Neural cell (in vitro differentiated cells): ENCODE measurements around the gene DAAM2.

Source experiments
- CTCF ChIP-seq: fragments of 450-650 bp; IDR thresholded peaks from 2 replicates; pipeline ENCODE4 v1.5.1; 2014; ENCODE audit warnings: antibody characterized with exemption, mild to moderate bottlenecking, moderate library complexity; ENCODE audit not compliant: poor library complexity, severe bottlenecking
- MXI1 ChIP-seq: fragments of 450-650 bp; conservative IDR thresholded peaks from 2 replicates; pipeline ENCODE4 v1.6.1; 2014; ENCODE audit warnings: antibody characterized with exemption, mild to moderate bottlenecking; ENCODE audit not compliant: poor library complexity, severe bottlenecking
- RAD21 ChIP-seq: fragments of 450-650 bp; conservative IDR thresholded peaks from 2 replicates; pipeline ENCODE4 v1.6.1; 2014; ENCODE audit warnings: antibody characterized with exemption, mild to moderate bottlenecking, moderate library complexity
- REST ChIP-seq: IDR thresholded peaks from 2 replicates; pipeline ENCODE4 v1.6.1; 2012; ENCODE audit warnings: borderline replicate concordance
- SMC3 ChIP-seq: fragments of 450-650 bp; conservative IDR thresholded peaks from 2 replicates; pipeline ENCODE4 v1.6.1; 2014; ENCODE audit warnings: antibody characterized with exemption, mild to moderate bottlenecking, moderate library complexity; ENCODE audit not compliant: poor library complexity

GRCh38 chr6:39808964-39809363 lies 16.8 kb downstream of the DAAM2 start:
- no peak for TF ChIP-seq CTCF
- no peak for TF ChIP-seq RAD21
- TF ChIP-seq SMC3 = no peak
- no peak for TF ChIP-seq REST
- TF ChIP-seq MXI1 = no peak
